Ectodermal cell (in vitro differentiated cells): ENCODE data around the gene C2orf68. TPM values are rescaled to one million over a fixed set of nuclear protein-coding genes. Genes with fewer than 3 reads are reported as not detected.
"Not testable (repeated sequence)": the region's sequence is repeated elsewhere in the genome, so short reads cannot be mapped to it uniquely, and the experiment has no call there.

Source experiments
- H3K27ac ChIP-seq: 2 replicates; pipeline ENCODE4 v1.7.0; 2013; ENCODE audit warnings: mild to moderate bottlenecking, low read depth, low read length; ENCODE audit not compliant: insufficient read depth, poor library complexity, severe bottlenecking
- H3K27me3 ChIP-seq: 2 replicates; pipeline ENCODE4 v1.7.0; 2013; ENCODE audit warnings: mild to moderate bottlenecking, low read length; ENCODE audit not compliant: insufficient read depth, control insufficient read depth, poor library complexity, severe bottlenecking
- H3K36me3 ChIP-seq: one replicate; pipeline ENCODE4 v1.7.0; 2013; ENCODE audit warnings: low read length; ENCODE audit not compliant: control insufficient read depth, insufficient read depth
- H3K4me1 ChIP-seq: one replicate; pipeline ENCODE4 v1.7.0; 2013; ENCODE audit warnings: low read length; ENCODE audit not compliant: control insufficient read depth, insufficient read depth
- H3K4me3 ChIP-seq: 2 replicates; pipeline ENCODE4 v1.7.0; 2013; ENCODE audit warnings: low read depth, low read length, control low read depth; ENCODE audit not compliant: insufficient read depth
- H3K9me3 ChIP-seq: 2 replicates; pipeline ENCODE4 v1.7.0; 2013; ENCODE audit warnings: mild to moderate bottlenecking, low read length, moderate library complexity; ENCODE audit not compliant: control insufficient read depth
- WGBS, 2 experiments: methylation state at CpG; one replicate each; pipeline ENCODE4 v1.1.7; 2013; ENCODE audit warnings: missing lambda C conversion rate in 2 of 2; 5-methylcytosine and 5-hydroxymethylcytosine counted together
- polyA plus RNA-seq, 4 experiments: library from polyadenylated mRNA; stranded (reverse); fragments of 50-300 nt; gene quantifications; one replicate each; pipeline ENCODE4 v1.2.3, GENCODE V29; 2013

The C2orf68 gene, protein sequence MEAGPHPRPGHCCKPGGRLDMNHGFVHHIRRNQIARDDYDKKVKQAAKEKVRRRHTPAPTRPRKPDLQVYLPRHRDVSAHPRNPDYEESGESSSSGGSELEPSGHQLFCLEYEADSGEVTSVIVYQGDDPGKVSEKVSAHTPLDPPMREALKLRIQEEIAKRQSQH
- polyA plus RNA-seq (2013, experiment 1 of 4), result 56.1 TPM
- polyA plus RNA-seq (2013, experiment 2 of 4), result 63.0 TPM
- 54.2 TPM for polyA plus RNA-seq (2013, experiment 3 of 4)
- 65.0 TPM for polyA plus RNA-seq (2013, experiment 4 of 4)

DNA sequence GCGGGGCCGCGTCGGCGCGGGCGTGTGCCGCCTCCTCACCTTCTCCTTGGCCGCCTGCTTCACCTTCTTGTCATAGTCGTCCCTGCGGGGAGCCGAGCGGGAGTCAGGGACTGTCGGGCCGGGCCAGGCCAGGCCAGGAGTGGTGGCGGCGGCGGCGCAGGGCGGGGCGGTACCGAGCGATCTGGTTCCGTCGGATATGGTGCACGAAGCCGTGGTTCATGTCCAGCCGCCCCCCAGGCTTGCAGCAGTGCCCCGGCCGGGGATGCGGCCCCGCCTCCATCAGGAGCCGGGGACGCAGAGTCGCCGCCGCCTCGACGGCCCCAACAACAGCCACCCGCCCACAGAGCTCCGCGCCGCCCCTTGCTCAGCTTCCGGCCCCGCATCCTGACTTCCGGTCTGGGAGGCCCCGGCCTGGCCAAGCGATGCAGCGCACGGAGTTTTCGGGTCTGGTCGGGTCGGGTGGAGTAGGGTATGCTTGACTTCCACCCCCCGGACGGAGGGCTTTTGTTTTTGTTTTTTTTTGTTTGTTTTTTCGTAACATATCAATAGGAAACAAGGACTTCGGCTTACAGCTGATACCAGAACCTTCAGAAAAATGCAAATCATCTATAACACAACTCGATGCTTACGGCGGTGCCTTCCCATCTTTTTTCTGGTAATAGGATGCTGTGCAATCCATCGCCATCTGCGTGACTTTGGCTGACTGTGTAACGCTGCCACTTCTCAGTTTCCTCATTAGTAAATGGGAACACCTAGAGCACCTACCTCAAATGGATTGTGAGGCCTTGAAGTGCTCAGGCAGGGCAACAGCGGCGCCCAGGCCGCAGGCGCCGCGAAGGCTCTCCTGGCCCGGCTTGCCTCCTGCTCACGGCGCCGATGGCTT is at the start of gene C2orf68:
Gene C2orf68, minus strand, starts transcription at position 362 of the 883 bp plus-strand sequence. Its CDS starts 82 bp downstream, at position 280.
- Histone ChIP-seq H3K36me3 (peaks cover 18% of the 10 kb centered on the region), H3K4me1 (no peaks in the 10 kb centered on the region), H3K4me3 (peak within 1 kb of the TSS; percentile 95), H3K27me3 (no peaks in the 10 kb centered on the region), H3K27ac (peak within 1 kb of the TSS; percentile 79), H3K9me3 (no peaks in the 10 kb centered on the region)
- 13 to 14% methylated on average over 73 of the region's 73 CpGs for WGBS, 2 experiments

DNA sequence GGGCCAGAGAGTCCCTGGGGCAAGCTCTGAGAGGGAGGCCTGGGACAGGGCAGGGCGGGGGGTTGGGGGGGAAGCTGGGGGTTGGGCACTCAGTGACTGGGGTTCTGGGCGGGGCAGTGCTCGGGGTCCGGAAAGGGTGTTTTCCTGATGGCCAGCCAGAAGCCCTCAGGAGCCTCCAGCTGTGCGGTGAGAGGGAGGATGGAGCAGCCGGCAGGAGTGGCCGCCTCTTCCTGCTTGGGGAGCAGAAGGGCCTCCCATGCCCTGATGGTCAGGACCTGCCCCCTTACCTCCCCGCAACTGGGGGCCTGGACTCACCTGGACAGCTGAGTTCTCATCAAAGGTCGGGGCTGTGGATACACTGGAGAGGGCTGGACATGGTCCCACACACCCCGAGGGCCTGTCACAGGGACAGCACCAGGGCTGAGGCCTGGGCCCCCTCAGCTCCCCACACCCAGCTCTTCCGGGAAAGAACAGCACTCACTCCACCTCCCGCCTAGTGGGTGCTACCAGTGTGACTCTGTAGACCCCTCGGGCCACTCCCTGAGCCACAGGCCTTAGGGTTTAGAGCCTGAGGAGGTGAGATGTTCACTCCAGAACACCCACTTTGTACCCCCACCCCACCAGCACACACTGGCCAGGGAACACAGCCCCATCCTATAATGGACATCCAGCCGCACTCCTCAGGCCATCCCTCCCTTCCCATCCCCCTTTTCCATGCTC is 49.4 kb upstream of the C2orf68 start:
- H3K36me3 ChIP-seq, result no peaks in the 10 kb centered on the region
- 85 to 89% methylated on average over 14 of the region's 14 CpGs for WGBS, 2 experiments
- H3K4me1 ChIP-seq, result no peaks in the 10 kb centered on the region
- H3K4me3 ChIP-seq, result no peak overlapping the region
- H3K9me3 ChIP-seq, result no peaks in the 10 kb centered on the region
- H3K27ac ChIP-seq, result no peak overlapping the region
- H3K27me3 ChIP-seq, result no peaks in the 10 kb centered on the region

DNA sequence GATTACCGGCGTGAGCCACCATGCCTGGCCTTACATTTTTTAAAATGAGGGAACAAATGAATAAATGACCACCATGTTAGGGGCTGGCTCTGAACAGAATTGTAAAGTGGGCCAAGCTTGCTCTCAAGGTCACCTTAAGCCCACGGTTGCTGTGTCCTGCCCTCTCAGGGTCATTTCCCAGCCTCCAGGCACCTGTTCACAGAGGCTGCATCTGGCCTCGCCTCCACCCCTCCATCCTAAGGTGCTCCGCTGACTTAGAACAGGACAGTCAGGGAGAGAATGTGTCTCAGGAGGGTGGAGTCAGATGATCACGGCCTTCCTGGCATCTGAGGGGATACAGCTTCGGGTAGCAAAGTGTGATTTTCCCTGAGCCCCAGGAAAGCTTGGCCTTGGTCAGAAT is 48.9 kb upstream of the C2orf68 start:
- Histone ChIP-seq H3K4me1 (no peaks in the 10 kb centered on the region), H3K4me3 (no peak overlapping the region)
- 91 to 93% methylated on average over 7 of the region's 7 CpGs for WGBS, 2 experiments

DNA sequence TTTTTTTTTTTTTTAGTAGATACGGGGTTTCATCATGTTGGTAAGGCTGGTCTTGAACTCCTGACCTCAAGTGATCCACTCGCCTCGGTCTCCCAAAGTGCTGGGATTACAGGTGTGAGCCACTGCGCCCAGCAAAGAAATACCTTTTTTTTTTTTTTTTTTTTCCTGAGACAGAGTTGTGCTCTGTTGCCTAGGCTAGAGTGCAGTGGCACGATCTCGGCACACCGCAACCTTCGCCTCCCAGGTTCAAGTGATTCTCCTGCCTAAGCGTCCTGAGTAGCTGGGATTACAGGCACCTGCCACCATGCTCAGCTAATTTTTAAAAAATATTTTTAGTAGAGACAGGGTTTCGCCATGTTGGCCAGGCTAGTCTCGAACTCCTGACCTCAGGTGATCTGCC is 48.4 kb upstream of the C2orf68 start:
- H3K27me3 ChIP-seq, H3K27ac ChIP-seq, H3K4me1 ChIP-seq, H3K4me3 ChIP-seq, H3K9me3 ChIP-seq, H3K36me3 ChIP-seq: not testable (repeated sequence)
- WGBS, 2 experiments, result 93 to 94% methylated on average over 11 of the region's 11 CpGs

More for the DNA sequence above, 48.9 kb upstream of the C2orf68 start:
- H3K36me3 ChIP-seq, result no peaks in the 10 kb centered on the region
- no peak overlapping the region for H3K27ac ChIP-seq
- no peaks in the 10 kb centered on the region for H3K27me3 ChIP-seq
- no peaks in the 10 kb centered on the region for H3K9me3 ChIP-seq

DNA sequence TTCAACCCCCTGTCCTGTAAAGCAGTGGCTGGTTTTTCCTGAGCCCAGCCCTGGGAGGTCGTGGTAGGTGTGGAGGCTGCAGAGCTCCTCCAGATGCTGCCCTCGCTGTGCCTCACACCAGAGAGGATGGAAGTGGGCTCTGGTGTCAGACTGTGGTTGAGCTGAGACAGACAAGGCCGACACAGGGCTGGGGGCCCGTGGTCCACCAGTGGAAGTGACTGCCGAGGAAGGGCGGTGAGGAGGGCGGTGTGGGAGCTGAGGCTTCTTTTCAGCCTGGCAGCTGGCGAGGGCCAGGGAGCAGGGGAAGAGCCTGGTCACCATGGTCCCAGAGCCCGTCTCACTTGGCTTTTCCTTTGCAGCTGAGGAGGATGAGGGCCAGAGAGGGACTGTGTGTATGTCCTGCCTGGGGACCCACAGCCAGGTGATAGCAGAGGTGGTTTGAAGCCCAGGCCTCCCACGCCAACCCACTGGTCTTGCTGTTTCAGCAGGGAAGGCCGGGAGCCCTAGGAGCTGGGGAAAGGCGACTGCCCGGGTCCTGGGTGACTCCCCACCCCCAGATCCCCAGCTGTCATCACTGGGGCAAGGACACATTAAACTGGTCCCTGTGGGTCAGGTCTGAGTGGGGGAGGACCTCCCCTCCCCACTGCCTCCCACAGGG is 47.6 kb upstream of the C2orf68 start:
- H3K4me3 ChIP-seq, result no peak overlapping the region
- H3K27ac ChIP-seq, result no peak overlapping the region
- no peaks in the 10 kb centered on the region for H3K9me3 ChIP-seq
- H3K27me3 ChIP-seq, result no peaks in the 10 kb centered on the region
- H3K36me3 ChIP-seq, result no peaks in the 10 kb centered on the region
- H3K4me1 ChIP-seq, result no peaks in the 10 kb centered on the region
- WGBS, 2 experiments, result 96% methylated on average over 13 of the region's 13 CpGs

DNA sequence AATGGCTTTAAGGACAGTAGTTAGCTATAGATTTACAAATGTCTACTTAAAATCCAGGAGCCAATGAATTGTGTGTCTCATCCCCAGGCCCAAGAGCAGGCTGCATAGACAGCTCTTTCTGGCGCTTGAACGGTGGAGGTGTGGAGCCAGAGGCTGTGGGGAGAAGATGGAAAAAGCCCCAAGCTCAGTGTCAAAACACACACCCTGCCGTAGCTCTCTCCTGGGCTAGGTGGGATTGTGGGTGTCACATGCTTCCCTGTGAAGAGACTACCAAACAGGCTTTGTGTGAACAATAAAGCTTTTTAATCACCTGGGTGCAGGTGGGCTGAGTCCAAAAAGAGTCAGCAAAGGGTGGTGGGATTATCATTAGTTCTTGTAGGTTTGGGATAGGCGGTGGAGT is 45.5 kb upstream of the C2orf68 start:
- 92 to 94% methylated on average over 4 of the region's 4 CpGs for WGBS, 2 experiments
- not testable (repeated sequence) for H3K4me3 ChIP-seq, H3K27ac ChIP-seq, H3K27me3 ChIP-seq, H3K36me3 ChIP-seq, H3K9me3 ChIP-seq, H3K4me1 ChIP-seq

DNA sequence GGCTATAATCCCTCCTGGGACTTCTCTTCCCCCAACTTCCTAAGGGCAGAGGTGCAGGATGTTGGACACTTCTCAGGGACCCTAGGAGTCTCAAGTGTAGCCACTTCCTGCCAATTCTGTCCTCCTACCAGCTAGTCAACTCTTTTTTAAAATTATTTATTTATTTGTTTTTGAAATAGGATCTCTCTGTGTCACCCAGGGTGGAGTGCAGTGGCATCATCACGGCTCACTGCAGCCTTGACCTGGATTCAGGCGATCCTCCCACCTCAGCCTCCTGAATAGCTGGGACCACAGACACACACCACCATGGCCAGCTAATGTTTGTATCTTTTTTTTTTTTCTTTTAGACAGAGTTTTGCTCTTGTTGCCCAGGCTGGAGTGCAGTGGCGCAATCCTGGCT is 44.6 kb upstream of the C2orf68 start:
- Histone ChIP-seq H3K27ac (no peak overlapping the region), H3K4me3 (no peak overlapping the region), H3K9me3 (no peaks in the 10 kb centered on the region), H3K4me1 (no peaks in the 10 kb centered on the region), H3K27me3 (no peaks in the 10 kb centered on the region), H3K36me3 (peaks cover 1% of the 10 kb centered on the region)
- 90 to 94% methylated on average over 3 of the region's 3 CpGs for WGBS, 2 experiments

DNA sequence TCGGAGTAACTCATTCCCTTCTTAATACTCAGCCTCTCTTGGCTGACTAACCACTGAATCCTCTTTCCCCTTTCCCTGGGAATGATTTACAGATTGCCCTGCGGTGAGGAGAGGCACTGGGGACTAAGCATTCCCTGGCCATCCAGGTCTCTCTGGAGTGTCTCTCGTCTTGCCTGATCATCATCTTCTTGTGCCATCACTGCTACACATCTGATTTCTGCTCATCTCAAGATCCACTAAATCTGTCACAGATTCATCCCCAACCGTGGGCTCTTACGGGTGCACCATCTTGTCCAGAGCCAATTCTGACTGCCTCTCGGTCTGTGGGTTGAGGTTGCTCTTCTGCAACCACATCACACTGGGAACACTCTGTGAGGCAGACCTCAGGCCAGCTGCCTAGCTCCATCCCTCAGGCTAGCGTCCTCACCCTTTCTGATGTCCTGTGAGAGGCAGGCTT is 44.1 kb upstream of the C2orf68 start:
- H3K9me3 ChIP-seq, result no peaks in the 10 kb centered on the region
- H3K27me3 ChIP-seq, result no peaks in the 10 kb centered on the region
- 94% methylated on average over 7 of the region's 7 CpGs for WGBS, 2 experiments
- H3K27ac ChIP-seq, result no peak overlapping the region
- no peak overlapping the region for H3K4me3 ChIP-seq
- peaks cover 6% of the 10 kb centered on the region for H3K36me3 ChIP-seq
- H3K4me1 ChIP-seq, result no peaks in the 10 kb centered on the region

DNA sequence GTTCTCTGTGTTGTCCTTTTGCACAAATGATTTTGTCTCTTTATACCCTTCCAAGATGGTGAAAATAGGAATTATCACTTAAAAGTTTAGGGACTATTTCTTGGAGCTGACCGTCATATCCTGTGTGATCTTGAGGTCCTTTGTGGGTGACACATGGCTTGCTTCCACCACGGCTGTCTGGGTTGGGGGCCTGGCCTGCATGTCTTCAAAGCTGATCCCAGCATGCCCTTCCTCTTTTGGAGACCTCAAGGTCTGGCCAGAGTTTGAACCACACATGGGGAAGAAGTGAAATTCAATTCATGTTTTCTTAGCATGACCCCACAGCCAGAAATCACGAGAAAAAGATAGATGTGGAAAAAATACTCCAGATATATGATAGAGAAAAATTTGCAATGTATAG is 42.1 kb upstream of the C2orf68 start:
- H3K27ac ChIP-seq, result no peak overlapping the region
- no peak overlapping the region for H3K4me3 ChIP-seq
- WGBS, 2 experiments, result 92 to 96% methylated on average over 2 to 3 of the region's 3 CpGs
- H3K27me3 ChIP-seq, result no peaks in the 10 kb centered on the region
- H3K4me1 ChIP-seq, result no peaks in the 10 kb centered on the region
- no peaks in the 10 kb centered on the region for H3K9me3 ChIP-seq
- peaks cover 19% of the 10 kb centered on the region for H3K36me3 ChIP-seq
